T follicular helper cell (primary cell): Measurements from ENCODE around the gene NCR2.

ENCODE experiments used
- DNase-seq: peaks from one replicate; pipeline ENCODE4 v3.0.0-alpha.2; 2020; ENCODE audit warnings: low read depth

The NCR2 gene

DNA sequence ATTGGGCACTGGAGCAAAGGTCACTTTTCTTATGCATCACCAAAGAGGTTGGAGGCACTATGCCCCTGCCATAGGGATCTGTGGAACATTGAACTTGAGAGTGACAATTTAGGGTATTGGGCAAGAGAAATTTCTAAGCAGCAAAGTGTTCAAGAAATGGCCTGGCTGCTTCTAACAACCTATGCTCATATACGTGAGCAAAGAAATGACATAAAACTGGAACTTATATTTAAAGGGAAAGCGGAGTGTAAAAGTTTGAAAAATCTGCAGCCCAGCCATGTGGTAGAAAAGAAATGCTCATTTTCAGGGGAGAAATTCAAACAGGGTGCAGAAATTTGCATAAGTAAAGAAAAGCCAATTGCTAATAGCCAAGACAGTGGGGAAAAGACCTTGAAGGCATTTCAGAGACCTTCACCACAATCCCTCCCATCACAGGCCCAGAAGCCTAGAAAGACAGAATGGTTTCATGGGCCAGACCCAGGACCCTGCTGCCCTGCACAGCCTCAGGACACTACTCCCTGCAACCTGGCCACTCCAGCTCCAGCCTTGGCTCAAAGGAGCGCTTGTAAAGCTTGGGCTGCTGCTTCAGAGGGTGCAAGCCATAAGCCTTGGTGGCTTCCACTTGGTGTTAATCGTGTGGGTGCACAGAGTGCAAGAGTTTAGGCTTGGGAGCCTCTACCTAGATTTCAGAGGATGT is 24.4 kb downstream of the NCR2 start:
- no peak for DNase-seq

- no peak for DNase-seq
These were observed 24.9 kb downstream of the NCR2 start for GRCh38 chr6:41360314-41360685.

GRCh38 chr6:41366150-41366549 is 30.7 kb downstream of the NCR2 start:
- no peak for DNase-seq

DNA sequence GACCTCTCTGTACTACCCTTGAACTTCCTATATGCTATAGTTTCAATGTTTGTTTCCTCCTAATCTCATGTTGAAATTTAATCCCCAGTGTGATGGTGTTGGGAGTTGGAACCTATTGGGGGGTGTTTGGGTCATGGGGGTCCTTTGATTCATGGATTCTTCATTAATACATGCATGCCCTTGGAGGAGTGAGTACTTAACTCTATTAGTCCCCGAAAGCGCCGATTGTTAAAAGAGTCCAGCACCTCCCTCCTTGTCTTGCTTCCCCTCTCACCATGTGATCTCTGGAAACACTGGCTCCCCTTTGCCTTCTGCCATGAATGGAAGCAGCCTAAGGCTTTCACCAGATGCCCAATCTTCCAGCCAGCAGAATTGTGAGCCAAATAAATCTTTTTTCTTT is 31.7 kb downstream of the NCR2 start:
- DNase-seq, result no peak

DNA sequence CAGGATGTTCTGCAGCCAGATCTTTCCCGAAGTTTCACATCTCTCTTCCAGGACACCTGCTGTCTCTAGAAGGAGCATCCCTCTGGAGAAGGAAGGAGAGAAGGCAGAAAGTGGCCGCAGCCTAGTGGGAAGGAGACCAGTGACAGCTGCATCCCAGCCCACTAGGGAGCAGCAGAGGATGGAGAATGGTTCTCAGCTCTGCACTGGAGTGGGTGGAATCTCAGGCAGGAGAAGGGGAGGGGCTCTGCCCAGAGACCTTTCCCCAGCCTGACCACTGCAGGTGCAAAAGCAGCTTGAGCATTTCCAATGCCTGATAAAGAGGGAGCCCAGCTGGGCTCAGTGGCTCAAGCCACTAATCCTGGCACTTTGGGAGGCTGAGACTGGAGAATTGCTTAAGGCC is 32.3 kb downstream of the NCR2 start:
- no peak for DNase-seq

DNA sequence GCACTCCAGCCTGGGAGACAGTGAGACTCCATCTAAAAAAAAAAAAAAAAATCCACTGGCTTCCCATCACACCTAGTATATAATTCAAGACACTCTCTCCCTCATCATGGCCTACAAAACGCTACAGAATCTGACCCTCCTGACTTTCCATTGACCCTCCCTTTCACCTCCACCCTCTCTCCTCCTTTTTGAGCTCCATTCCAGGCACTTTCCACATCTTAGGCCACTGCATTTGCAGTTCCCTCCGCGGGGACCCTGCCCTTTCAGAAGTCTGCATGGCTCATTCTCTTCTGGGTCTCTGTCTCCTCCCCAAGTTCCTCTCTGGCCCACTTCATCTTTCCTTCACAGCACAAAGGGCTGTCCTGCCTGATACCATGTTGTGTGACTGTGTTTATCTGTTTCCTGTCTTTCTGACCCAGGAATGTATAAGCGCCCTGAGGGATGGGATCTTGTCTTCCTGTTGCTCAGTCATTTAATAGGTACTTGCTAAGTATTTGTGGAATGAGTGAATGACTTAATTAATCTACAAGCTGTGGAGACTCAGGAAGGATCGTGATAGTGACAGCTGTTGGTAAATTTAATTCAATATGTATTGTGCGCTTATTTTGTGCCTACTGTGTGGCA is 35.2 kb downstream of the NCR2 start:
- DNase-seq, result no peak

DNA sequence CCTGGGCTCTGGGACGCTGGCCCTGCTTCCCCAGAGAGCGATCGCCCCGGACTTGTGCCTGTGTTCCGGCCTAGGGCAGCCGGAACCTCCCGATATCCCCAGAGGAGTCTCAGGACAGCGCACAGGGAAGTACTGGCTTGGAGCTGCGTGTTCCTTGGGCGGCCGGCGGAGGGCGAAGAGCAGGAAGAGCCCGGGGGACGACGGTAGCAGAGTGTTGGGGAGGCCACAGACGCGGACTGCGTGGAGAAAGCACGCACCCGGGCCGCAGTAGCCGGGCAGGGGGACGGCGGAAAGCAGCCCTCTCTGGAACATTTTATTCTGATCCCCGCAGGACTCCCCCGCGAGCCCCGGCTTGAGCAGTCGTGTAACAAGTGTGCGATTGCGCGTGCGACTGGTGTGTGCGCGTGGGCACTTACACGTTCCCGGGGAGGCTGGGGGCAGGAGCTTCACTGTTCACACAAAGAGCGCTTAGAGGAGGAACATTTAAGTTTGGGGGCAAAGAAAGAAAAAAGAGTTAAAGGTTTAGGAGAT is 36.1 kb downstream of the NCR2 start:
- no peak for DNase-seq

GRCh38 chr6:41371992-41372831 is 36.8 kb downstream of the NCR2 start:
- no peak for DNase-seq

DNA sequence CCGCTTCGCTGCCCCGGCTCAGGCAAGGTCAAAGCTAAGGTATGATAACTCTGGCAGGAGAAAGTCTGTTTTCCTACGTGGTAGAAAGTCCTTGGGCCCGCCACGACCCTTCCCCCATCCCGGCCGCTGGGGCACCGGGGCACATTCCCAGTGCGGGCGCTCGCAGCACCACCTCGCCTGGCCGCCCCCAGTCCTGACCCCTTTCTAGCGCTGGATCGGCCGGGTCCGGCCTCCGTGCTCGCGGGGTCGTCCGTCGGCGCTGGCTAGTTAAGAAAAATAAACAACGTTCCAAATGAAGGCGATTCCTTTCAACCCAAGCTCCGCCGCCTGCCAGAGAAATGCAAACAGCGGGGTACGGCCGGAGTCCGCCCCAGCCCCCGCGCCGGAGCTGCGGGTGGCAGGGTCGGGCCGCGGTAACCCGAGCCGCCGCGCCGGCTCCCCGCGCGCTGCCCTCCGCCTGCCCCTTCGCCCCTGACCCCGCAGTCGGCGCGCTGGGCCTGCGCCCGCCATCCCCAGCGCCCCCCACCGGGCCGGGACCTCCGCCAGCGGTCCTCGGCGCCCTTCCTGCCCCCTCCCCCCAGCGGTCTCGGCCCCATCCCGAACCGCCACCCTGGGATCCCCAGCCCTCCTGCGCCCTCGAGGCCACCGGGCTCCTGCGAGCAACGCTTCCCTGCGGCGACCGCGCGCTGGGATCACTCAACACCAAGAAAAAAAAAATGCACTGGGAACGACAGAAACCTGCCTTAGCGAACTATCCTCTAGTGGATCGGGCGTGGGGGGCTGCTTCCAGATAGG is 37.6 kb downstream of the NCR2 start:
- no peak for DNase-seq

DNA sequence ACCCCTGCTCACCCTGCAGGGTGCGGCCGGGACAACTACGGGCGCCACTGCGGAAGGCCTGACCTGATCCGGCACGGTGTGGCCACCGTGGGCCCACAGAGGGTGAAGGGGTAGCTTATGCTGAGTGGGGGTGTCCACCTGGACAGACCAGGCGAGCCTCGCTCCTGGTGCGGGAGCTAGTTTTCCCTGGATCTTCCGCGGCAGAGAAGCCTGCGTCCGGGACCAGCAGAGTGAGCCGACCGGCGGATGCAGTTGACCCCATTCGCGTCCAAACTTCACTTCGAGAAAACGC is 38.2 kb downstream of the NCR2 start:
- DNase-seq, result no peak

- no peak for DNase-seq
These were observed 38.7 kb downstream of the NCR2 start for GRCh38 chr6:41373919-41374617.

- DNase-seq, result no peak
These were observed 39.5 kb downstream of the NCR2 start for GRCh38 chr6:41374618-41375590.

DNA sequence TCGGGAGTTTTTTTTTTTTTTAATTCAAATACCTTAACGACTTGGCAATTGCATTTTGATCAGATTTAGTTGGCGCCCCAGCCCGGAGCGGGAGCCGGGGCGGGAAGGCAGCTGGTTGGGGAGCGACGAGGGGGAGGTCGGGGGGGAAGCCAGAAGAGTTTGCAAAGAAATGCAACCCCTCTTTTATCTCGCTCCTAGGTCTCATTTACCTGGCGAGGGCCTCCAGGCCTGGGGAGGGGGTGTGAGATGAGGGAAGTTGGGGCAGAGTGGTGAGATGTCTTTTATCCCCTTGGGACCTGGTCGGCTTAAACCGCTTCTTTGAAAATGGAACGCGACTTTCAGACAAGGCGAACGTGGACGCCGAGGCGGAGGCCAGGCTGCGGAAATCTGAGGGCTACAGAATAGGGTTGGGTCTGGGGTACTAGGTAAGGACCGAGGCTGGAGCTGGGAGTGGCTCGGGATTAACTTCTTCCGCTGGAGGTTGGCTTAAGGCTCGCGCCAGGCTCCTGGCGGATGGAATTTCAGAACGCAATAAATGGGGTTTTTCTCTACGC is 40.3 kb downstream of the NCR2 start:
- no peak for DNase-seq

DNA sequence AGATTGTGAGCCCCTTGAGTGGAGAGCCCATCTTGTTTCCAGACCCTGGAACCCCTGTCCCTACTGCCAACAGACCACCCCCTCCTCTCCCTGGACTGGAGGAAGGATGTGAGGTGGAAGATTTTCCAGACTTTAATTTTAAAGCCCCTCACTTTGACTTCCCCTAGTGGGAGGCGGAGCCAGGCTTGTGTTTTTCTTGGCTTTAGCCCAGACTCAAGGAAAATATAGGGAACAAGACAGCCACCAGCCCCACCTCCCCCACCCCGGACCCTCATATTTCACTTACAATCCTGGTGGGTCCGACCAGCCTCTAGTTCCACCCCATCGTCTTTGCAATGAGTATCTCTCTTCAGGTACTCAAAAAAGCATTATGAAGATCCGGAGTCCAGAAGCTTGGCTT is 40.8 kb downstream of the NCR2 start:
- no peak for DNase-seq

DNA sequence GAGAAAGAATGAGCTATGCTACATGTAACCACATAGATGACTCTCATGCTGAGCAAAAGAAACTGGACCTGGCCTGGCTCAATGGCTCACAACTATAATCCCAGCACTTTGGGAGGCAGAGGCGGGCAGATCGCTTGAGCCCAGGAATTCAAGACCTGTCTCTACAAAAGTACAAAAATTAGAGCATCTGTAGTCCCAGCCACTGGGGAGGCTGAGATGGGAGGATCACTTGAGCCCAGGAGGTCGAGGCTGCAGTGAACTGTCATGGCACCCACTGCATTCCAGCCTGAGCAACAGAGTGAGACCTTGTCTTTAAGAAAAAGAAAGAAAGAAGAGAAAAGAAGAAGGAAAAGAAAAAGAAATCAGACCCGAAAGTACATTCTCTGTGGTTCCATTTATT is 41.7 kb downstream of the NCR2 start:
- DNase-seq, result no peak

- DNase-seq, result no peak
These were observed 43.9 kb downstream of the NCR2 start for GRCh38 chr6:41379306-41379705.

DNA sequence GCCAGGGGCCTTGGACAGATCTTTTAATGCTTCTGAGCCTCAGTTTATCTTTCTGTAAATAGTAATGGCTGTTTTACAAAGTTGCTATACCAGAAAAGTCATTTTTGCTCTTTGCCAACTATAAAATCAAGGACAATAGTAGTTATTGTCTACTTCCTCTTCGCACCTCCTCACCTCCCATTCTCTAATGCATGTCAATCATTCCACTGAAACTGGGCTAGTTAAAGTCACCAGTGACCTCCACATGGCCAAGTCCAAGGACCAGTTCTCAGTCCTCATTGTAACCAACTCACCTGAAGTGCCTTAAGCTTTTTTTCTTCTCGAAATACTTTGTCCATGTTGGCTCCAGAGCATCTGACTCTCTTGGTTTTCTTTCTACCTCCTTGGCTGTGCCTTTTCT is 51.2 kb downstream of the NCR2 start:
- DNase-seq, result no peak

- DNase-seq, result no peak
These were observed 56.8 kb downstream of the NCR2 start for GRCh38 chr6:41392246-41392645.

DNA sequence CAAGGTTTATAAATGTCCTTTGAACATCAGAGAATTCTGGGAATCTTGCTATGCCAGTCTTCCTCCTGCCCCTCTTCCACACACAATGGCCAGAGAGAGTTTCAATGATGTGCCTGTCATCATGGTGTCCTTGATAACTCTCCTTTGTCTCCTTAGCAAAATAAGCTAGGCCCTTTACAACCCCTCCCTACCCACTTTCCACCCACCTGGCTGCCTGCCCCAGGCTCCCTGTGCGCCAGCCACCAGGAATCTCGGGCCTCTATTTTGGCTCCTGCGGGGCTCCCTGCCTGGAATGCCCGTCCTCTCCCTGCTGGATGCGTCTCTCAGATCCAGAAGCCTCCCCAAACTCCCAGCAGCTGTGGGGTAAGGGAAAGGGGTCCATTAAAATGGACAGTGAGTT is 60.9 kb downstream of the NCR2 start:
- DNase-seq, result no peak

DNA sequence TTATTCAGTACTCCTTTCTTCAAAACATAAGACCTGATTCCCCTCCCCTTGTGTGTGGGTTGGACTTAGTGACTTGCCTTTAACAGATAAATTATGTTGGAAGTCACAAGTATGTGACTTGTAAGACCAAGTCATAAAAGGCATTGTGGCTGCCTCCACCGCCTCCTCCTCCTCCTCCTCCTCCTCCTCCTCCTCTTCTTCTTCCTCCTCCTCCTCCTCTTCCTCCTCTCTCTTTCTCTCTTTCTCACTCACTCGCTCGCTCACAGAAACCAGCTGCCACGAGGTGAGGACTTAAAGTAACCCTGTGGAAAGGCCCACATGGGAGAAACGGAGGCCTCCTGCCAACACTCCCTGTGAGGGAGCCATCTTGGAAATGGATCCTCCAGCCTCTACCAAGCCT is 64.0 kb downstream of the NCR2 start:
- no peak for DNase-seq
